Astrocyte (in vitro differentiated cells and primary cell): ENCODE data around the gene KRT72. TPM values are rescaled to one million over a fixed set of nuclear protein-coding genes. Genes with fewer than 3 reads are reported as not detected.

Experiments used
- DNase-seq: peaks from one replicate; pipeline ENCODE4 v3.0.0-alpha.2; 2010; ENCODE audit warnings: low read depth
- FAIRE-seq: peaks from 2 replicates; lab custom pipeline; 2011; peaks lifted over from hg19 to GRCh38; lab: Jason Lieb, UNC
- H2AFZ ChIP-seq: 2 replicates; pipeline ENCODE4 v1.6.0; 2012; ENCODE audit warnings: low read depth, low read length, inconsistent platforms
- H3K27ac ChIP-seq: 2 replicates; pipeline ENCODE4 v1.5.1; 2011; ENCODE audit warnings: low read depth, low read length, inconsistent platforms
- H3K27me3 ChIP-seq: 2 replicates; pipeline ENCODE4 v1.6.0; 2011; ENCODE audit warnings: low read length, inconsistent platforms; ENCODE audit not compliant: insufficient read depth
- H3K36me3 ChIP-seq: 2 replicates; pipeline ENCODE4 v1.5.1; 2011; ENCODE audit warnings: low read length, inconsistent platforms; ENCODE audit not compliant: insufficient read depth
- H3K4me1 ChIP-seq: 2 replicates; pipeline ENCODE4 v1.5.1; 2011; ENCODE audit warnings: low read length, inconsistent platforms; ENCODE audit not compliant: insufficient read depth
- H3K4me2 ChIP-seq: 2 replicates; pipeline ENCODE4 v1.6.0; 2012; ENCODE audit warnings: low read length, inconsistent platforms
- H3K4me3 ChIP-seq: 2 replicates; pipeline ENCODE4 v1.5.1; 2011; ENCODE audit warnings: low read depth, mild to moderate bottlenecking, low read length, inconsistent platforms; ENCODE audit not compliant: insufficient read depth
- H3K79me2 ChIP-seq: 2 replicates; pipeline ENCODE4 v1.6.0; 2012; ENCODE audit warnings: mild to moderate bottlenecking, low read length, inconsistent platforms; ENCODE audit not compliant: insufficient read depth
- H3K9ac ChIP-seq: 2 replicates; pipeline ENCODE4 v1.6.0; 2012; ENCODE audit warnings: mild to moderate bottlenecking, low read length, inconsistent platforms
- H3K9me3 ChIP-seq: 2 replicates; pipeline ENCODE4 v1.5.1; 2012; ENCODE audit warnings: low read depth, mild to moderate bottlenecking, low read length, inconsistent platforms; ENCODE audit not compliant: insufficient read depth
- H4K20me1 ChIP-seq: 2 replicates; pipeline ENCODE4 v1.6.0; 2012; ENCODE audit warnings: low read length, inconsistent platforms; ENCODE audit not compliant: insufficient read depth
- H3K27ac Mint-ChIP-seq: one replicate; pipeline ENCODE4 v1.8.0; 2021; ENCODE audit warnings: mild to moderate bottlenecking, mixed read lengths; ENCODE audit not compliant: unreplicated experiment
- H3K27me3 Mint-ChIP-seq: one replicate; pipeline ENCODE4 v1.8.0; 2021; ENCODE audit warnings: low read depth, mixed read lengths; ENCODE audit not compliant: unreplicated experiment
- H3K36me3 Mint-ChIP-seq: one replicate; pipeline ENCODE4 v1.8.0; 2021; ENCODE audit warnings: low read depth, mixed read lengths; ENCODE audit not compliant: unreplicated experiment
- H3K4me1 Mint-ChIP-seq: one replicate; pipeline ENCODE4 v1.8.0; 2021; ENCODE audit warnings: low read depth, mixed read lengths; ENCODE audit not compliant: unreplicated experiment
- H3K4me3 Mint-ChIP-seq: one replicate; pipeline ENCODE4 v1.8.0; 2021; ENCODE audit warnings: mild to moderate bottlenecking, moderate library complexity, mixed read lengths; ENCODE audit not compliant: unreplicated experiment
- H3K9me3 Mint-ChIP-seq: one replicate; pipeline ENCODE4 v1.8.0; 2021; ENCODE audit warnings: mild to moderate bottlenecking, mixed read lengths; ENCODE audit not compliant: unreplicated experiment
- CTCF ChIP-seq: IDR thresholded peaks from 2 replicates; pipeline ENCODE4 v1.5.1; 2011; ENCODE audit warnings: low read depth, mild to moderate bottlenecking, inconsistent platforms, low read length, moderate library complexity; ENCODE audit not compliant: insufficient read depth
- EZH2 ChIP-seq: IDR thresholded peaks from 2 replicates; pipeline ENCODE4 v1.6.1; 2012; ENCODE audit warnings: mild to moderate bottlenecking, low read length, inconsistent platforms; ENCODE audit not compliant: insufficient read depth
- total RNA-seq: library from RNA; stranded (reverse); gene quantifications from 2 replicates; pipeline ENCODE4 v1.2.1, GENCODE V29; 2021

KRT72 gene
- total RNA-seq, 1 donor from 2014 or later = not detected

GRCh38 chr12:52543985-52544883 is 57.0 kb downstream of the KRT72 start:
- H3K9ac ChIP-seq = no peak overlapping the region
- no peaks in the 10 kb centered on the region for H3K36me3 Mint-ChIP-seq
- TF ChIP-seq CTCF (no peak), EZH2 (no peak)
- H3K27me3 Mint-ChIP-seq = peaks cover 49% of the 10 kb centered on the region
- H3K4me2 ChIP-seq = no peak overlapping the region
- H3K4me3 Mint-ChIP-seq = no peak overlapping the region
- H3K9me3 Mint-ChIP-seq = peaks cover 3% of the 10 kb centered on the region
- H3K27ac Mint-ChIP-seq = no peak overlapping the region
- no peaks in the 10 kb centered on the region for H3K79me2 ChIP-seq
- H3K4me1 Mint-ChIP-seq = peaks cover 7% of the 10 kb centered on the region
- H3K4me1 ChIP-seq = no peaks in the 10 kb centered on the region
- no peaks in the 10 kb centered on the region for H4K20me1 ChIP-seq
- no peak overlapping the region for H3K4me3 ChIP-seq
- DNase-seq (no peak), FAIRE-seq (no peak)
- peaks cover 6% of the 10 kb centered on the region for H3K27me3 ChIP-seq
- H3K27ac ChIP-seq = no peak overlapping the region
- no peaks in the 10 kb centered on the region for H3K36me3 ChIP-seq
- H3K9me3 ChIP-seq = no peaks in the 10 kb centered on the region
- H2AFZ ChIP-seq = no peak overlapping the region

GRCh38 chr12:52542785-52543318 is 58.4 kb downstream of the KRT72 start:
- Histone ChIP-seq H3K79me2 (no peaks in the 10 kb centered on the region), H3K4me2 (no peak overlapping the region), H3K9me3 (no peaks in the 10 kb centered on the region), H3K36me3 (no peaks in the 10 kb centered on the region), H3K4me1 (no peaks in the 10 kb centered on the region), H2AFZ (no peak overlapping the region), H3K27ac (no peak overlapping the region), H4K20me1 (no peaks in the 10 kb centered on the region), H3K4me3 (no peak overlapping the region), H3K27me3 (peaks cover 6% of the 10 kb centered on the region), H3K9ac (no peak overlapping the region)
- H3K4me1 Mint-ChIP-seq = peaks cover 14% of the 10 kb centered on the region
- H3K36me3 Mint-ChIP-seq = no peaks in the 10 kb centered on the region
- TF ChIP-seq CTCF (no peak), EZH2 (no peak)
- H3K27ac Mint-ChIP-seq = no peak overlapping the region
- DNase-seq (no peak), FAIRE-seq (no peak)
- no peak overlapping the region for H3K4me3 Mint-ChIP-seq
- peaks cover 36% of the 10 kb centered on the region for H3K27me3 Mint-ChIP-seq
- H3K9me3 Mint-ChIP-seq = peaks cover 3% of the 10 kb centered on the region
